HG02642 (cell line): Measurements from ENCODE around the gene GAD2.

ENCODE experiments used
- ATAC-seq: cut with Tn5 transposase; IDR thresholded peaks from one replicate; pipeline ENCODE4 v1.9.1; 2021; ENCODE audit warnings: mild to moderate bottlenecking; ENCODE audit not compliant: unreplicated experiment, poor library complexity

GAD2 gene

DNA sequence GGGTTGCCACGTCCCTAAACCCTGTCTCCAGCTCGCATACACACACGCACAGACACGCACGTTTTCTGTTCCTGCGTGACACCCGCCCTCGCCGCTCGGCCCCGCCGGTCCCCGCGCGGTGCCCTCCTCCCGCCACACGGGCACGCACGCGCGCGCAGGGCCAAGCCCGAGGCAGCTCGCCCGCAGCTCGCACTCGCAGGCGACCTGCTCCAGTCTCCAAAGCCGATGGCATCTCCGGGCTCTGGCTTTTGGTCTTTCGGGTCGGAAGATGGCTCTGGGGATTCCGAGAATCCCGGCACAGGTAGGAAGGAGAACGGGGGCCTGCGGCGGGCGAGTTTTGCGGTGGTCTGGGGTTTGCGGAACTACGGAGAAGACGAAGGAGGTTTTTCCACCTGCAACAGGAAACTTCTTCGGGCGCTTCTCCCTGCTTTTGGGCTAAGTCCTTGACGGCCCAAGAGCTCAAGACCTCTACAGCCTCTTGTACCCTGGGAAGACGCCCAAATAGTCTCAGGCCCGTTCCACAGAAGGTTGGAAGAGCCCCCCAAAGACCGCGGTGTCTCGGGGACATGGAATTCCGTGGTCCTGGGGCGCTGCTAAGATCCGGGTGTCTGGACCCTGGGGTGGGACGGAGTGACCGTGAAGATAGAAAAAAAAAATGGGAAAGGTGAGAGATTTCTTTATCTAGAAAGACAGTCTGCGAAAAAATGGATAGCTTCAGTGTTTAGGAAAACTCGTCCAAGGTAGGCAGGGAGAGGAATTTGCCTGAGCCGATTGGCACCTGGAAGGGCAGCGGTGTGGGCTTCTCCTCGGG lies at the start of gene GAD2:
Gene GAD2, plus strand, starts transcription at position 190 of the 811 bp plus-strand sequence. Its CDS starts 36 bp downstream, at position 226.
- no peak for ATAC-seq

DNA sequence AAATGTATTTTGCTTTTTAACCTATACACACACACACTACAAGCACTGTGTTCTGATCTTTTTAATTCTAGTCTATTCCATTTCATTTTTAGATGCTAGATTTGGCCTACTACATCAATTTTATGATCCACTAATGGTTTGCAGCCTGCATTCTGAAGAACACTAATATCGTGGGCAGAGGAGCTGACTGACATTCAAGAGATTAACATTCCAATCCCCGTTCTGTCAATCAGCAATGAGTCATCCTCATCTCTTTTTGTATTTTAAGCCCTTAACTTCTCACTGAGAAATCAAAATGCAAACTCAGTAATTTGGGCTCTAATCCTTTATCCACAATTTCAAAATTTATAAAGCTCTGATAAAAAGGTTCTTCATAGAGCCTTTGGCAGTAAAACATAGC lies 47.1 kb upstream of the GAD2 start:
- ATAC-seq = no peak

DNA sequence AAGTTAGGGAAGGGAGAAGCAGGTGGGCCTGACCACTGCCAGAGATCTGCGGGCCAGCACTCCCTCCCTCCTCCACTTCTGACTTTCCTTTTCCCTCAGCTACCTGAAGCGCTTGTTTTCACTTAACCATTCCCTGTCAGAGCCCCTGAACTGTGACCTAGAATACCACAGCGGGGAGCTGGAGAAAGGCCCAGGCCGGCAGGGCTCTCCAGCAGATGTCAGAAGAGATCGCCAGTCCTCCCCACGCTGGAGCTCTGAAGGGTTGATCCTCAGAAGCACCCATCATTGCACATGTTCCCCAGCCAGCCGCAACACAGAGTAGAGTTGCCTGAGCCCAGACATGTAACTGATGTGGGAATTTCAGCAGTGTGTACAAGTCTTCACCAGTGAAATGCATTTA lies 44.4 kb upstream of the GAD2 start:
- ATAC-seq = no peak

DNA sequence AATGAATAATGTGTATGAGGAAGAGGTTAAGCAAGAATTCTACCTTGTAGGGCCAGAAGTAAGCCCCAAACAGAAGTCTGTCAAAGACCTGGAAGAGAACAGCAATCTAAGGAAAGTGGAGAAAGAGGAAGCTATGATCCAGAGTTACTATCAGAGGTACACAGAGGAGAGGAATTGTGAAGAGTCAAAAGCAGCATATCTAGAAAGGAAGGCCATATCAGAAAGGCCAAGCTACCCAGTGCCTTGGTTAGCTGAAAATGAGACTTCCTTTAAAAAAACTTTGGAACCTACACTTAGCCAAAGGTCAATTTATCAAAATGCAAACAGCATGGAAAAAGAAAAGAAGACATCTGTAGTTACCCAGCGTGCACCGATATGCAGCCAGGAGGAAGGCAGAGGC lies 42.7 kb upstream of the GAD2 start:
- no peak for ATAC-seq

DNA sequence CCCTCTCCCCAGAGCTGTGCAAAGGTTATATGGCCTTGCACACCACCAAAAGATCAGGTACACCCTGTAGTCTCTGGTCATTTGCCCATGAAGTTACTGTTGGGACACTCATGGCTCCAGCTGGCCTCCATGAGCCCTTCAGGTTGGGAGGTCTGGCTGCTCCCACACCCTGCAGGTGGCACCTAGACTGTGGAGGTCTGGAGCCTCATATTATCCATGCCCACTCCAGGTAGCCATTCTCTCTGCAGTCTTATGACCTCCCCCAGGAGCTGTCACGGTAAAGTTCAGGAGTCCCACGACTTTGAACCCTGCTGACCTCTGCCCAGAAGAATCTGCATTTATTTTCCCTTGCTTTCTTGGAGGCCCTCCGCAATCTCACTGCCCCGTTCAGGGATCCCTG lies 39.2 kb upstream of the GAD2 start:
- ATAC-seq = no peak

DNA sequence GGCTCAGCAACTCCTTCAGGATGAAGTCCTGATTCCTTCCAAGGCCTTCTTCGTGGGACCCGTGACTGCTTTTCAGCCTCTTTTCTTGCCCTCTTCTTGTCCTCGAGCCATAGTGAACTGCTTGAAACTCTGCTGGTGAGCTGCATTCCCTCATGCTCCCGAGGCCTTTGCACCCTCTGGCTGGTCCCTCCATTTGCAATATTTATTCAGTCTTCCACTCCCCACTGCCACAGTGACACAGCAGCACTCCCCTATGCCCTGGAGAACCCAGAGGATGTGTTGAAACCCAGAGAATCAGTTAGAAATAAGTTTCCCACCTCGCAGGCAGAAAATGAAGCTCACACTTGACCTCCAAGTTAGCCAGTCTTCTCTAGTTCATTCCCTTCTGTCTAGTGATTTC lies 22.3 kb upstream of the GAD2 start:
- no peak for ATAC-seq

DNA sequence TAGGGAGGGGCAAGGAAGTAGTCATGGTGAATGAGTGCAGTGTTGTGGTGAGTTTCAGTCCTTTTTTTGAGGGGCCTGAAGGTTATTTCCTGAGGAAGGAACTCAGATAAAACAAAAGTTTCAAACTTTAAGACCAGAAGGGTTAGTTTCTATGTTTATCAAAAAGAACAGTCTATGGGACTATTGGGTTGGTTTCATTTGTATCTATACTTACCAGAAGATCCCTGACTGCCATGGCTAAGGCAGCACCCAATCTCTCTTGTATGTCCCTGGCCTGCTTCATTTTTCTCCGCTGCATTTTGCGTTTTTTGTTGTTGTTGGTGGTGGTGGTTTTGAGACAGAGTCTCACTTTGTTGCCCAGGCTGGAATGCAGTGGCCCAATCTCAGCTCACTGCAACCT lies 19.3 kb upstream of the GAD2 start:
- no peak for ATAC-seq

DNA sequence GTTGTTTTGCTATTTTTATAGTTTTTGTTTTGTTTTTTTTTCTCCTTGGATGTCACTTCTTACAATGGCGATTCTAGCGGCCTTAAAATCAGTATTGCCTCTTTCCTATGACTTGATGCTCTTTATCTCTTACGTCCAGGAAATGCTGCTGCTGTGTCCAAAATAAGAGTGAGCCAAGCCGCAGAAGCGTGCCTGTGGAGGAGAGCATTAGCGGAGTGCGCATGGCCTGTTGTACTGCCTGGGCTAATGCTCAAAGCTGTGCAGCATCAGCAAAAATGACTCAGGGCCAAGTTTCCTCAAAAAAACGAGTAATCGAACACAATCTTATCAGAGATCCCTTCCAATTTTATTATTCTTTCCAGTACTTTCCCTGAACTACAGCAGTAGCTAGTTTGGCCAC lies 18.5 kb upstream of the GAD2 start:
- no peak for ATAC-seq

DNA sequence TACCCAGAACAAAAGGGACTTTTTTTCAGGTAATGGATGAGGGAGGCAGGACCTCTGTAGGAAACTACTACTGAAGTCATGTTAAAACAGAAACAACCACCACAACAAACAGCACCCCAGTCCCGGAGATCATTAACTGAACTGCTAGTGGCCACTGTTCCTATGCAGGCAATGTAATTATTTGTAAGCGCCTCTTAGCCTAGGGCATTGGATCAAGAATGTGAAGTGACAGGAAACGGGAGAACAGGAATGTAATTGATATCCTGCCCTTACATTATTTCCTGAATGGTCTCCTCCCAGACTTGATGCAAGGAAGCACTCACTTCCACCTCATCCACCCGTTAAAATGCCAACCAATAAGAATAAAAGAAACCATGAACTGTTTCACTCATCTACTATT lies 16.7 kb upstream of the GAD2 start:
- no peak for ATAC-seq

DNA sequence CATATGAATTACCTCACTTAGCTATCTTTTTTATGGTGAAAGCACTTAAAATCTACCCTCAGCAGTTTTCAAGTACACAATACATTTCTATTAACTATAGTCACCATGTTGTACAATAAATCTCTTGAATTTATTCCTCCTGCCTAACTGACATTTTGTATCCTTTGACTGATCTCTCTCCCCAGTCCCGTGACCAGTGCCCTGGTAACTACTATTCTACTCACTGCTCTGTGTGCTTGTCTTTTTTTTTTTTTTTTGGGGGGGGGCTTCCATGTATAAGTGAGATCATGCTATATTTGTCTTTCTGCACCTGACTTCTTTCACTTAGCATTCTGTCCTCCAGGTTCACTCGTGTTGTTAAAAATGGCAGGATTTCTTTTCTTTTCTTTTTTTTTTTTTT lies 11.4 kb upstream of the GAD2 start:
- ATAC-seq = no peak

DNA sequence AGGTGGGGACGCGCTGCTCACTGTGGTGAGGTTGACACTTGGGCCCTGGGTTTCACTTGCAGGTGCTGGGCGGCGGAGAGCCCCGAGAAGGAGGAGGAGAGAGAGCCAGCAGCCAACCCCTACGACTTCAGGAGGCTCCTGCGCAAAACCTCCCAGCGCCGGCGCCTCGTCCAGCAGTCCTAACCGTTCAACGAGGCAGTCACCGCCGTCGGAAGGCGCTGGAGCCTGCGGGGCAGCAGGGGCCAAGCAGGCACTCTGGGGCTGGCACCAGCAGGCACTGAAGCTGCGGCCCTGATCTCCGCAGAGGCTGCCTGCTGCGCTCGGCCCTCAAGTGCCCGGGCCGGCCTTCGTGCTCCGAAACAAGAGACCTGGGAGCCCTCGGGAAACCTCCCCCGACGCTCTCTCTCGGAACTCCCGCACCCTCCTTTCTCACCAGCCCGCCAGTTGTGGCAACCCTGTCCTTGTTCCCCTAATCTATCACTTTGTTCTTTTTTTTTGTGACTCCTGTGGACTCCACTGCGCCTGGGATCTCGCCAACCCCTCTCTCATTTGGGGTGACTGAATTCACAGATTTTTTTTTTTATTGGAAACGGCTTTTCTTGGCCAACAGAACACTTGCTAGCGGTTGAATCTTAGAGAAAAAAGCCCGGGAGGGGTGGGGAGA lies 4.7 kb upstream of the GAD2 start:
- no peak for ATAC-seq

DNA sequence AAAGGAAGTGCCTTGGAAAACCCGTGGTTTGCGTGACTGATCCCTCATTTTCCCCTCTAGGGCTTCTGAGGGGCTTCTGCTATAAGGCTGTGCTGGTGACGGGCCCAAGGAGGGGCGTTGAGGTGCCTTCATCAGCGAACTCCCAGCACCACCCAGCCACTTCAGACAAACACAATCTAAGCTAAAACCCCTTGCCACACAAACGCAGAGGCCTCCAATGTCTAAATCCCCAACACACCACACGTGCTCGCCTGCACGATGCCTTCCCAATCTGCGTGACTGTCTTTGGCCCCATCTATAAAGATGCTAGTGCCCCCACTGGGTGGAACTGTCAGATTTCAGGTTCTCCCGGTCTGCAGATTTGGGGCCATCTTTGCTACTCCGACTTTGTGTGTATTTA lies 4.1 kb upstream of the GAD2 start:
- ATAC-seq = no peak

DNA sequence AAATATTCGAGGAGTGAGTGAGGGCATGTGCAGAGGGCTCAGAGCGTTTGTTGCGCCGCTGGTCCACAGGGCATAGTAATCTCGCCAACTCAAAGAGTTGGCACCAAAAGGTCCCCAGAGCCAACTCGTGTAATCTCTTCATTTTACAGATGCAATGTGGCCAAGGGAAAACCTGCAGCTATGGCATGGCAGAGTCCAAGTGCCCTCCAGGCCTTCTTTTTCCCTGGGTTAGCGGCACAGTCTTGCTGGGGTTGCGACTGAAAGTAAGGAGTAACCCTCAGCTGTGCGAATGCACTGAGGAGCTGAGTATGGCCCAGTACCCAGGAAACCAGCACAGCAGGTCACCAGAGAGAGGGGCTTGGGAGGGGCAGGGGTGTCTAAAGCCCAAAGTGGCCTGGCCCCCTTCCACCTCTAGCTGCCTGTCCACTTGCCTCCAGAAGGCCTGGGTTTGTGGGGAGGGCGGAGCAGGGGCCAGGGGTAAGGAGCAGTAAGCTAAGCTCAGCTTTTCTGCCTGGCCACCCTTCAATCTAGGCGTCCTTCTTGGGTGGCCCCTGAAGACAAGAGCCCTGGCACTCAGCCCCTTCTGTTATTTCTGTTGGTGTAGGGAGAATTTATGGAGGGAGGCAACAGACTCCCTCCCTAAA lies 3.3 kb upstream of the GAD2 start:
- no peak for ATAC-seq

DNA sequence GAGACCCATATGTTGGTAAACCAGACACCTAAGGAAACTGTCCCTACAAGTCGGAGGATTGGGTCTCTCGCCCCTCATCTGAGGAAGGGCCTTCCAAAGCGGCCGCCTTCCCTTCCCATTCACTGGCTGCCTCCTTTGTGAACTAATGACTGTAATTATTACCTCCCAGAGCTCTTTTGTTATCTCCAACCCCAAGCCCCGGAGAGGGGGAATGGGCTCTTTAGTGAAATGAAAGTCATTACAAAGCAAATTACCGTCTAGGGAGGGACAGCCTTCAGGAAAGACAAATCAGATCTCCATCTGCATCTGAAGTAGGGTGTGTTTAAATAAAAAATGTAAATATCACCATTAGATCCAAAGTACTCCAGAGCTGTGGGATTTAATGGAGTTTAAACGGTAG lies 2.6 kb upstream of the GAD2 start:
- ATAC-seq = no peak

DNA sequence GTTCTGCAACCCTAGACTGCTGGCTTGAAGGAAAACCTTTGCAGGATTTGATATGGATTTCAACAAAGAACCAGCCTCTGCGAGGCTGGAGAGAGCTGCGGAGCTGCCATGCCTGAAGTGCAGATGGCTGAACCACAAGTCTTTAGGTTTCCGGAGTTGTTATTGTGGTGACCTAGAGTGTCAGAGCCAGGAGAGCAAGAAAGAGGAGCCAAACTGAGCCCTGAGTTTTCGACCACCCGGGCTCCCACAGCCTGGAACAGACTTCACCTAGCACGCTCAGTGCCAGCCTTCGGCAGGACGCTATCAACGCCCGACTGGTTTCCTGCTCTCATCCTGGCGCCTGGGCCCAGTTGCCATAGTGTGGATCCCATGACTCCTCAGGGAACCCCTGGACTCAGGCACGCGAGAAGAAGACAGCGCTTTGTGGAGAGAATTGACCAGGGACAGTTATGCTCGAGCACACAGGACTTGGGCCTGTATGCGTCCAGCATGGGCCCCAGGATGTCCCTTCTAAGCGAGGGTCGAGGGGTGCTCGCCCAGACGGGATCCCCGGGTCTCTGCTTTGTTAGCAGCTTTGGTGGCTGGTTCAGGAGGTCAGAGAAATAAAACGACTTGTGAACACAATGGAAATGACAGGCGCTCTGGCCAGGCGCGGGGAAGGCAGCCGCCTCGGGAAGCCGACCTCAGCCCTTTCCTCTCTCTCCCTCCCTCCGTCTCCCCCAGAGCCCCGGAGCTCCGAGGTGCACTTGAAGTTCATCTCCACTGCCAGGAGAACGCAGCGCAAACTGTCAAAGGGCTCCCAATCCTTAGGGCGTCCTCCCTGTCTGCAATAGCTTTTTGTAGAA lies 1.8 kb upstream of the GAD2 start:
- no peak for ATAC-seq

DNA sequence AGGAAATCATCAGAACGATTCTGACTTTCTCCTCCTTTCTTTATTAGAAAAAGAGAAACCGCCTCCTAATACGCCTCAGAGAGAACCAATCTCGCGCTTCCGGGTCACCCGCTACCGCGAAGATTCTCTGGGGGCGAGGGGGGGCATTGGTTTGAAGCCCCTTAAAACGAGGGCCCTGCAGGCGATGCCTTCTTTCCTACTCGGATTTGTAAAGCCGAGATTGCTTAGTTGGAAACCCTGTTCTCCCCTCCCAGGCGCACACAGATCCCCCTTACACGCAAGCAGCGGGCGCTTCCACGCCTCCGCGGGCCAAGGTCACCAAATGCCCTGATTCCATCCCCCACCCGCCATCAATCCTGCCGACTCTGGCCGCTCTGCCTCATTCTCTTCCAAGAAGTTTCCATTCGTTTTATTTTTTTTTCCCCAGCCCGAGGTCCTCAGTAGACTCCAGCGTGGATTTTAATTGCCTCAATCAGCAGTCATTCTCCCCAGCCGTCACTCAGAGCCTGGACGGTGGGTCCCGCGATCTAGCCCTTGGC lies 1.1 kb upstream of the GAD2 start:
- no peak for ATAC-seq

DNA sequence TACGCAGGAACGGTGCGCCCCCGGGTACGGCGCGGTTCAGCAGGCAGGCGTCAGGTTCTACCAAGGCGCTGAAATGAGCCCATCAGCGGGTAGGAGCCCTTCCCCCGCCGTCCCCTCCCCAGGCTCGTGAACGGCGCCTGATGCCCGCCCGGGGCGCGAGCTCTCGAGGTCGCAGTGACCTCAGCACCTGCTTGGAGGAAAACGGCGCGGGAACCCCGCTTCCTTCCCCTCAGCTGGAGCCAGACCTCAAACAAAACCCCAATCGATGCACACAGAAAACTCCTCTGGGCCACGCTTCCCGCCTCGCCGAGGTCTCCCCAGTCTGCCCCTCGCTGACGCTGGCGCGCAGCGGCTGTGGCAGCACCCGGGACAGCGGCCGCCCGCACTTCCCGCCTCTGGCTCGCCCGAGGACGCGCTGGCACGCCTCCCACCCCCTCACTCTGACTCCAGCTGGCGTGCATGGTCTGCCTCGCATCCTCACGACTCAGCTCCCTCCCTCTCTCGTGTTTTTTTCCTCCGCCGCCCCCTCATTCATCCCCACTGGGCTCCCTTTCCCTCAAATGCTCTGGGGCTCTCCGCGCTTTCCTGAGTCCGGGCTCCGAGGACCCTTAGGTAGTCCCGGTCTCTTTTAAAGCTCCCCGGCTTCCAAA lies 514 bp upstream of the GAD2 start:
- ATAC-seq = no peak

DNA sequence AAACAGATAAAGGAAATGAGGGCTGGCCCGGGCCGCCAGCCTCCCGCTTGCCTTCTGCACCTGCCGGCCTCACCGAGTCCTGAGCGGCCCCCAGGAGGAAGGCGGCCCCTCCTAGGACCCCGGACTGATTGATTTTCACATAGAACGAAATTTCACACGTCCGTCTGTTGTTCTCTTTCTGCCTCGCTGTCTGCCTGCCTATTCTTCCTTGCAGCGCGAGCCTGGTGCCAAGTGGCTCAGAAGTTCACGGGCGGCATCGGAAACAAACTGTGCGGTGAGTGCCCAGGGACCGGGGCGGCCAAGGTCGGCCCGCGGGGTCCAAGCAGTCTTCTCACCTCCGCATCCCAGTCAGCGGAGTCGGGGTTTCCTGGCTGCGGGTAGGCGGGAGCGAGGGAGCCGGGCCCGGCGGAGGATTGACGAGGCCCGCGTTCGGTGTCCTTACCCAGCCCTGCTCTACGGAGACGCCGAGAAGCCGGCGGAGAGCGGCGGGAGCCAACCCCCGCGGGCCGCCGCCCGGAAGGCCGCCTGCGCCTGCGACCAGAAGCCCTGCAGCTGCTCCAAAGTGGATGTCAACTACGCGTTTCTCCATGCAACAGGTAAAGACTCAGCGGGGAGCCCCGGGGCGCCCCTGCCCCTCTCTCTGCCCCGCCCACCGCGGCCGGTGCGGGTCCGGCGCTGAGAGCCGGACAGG lies 967 bp downstream of the GAD2 start:
- ATAC-seq = no peak

DNA sequence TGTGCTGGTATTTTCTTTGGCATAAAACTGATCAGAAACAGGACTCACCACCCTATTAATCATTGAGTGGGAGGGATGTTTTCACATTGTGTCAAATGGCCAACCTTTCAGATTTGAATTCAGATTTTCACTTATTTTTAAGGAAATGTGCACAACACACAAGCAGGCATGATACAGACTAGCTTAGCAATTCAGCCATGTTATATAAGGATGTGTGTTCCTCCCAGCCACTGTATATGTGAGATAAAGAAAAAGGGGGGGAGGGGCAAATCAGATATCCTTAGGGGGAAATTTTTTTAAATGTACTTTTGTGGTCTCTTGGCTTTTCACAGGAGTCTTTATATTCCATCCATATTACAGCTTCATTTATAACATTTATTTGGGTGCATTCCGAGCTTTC lies 3.1 kb downstream of the GAD2 start:
- no peak for ATAC-seq
